ENCODE measurements around the gene MLC1.

GRCh38 chr22:50112151-50113118 is 27.2 kb upstream of the MLC1 start:
- TF ChIP-seq CTCF (IDR thresholded peaks at IDR 0.05 in 2 of 3, conservative IDR thresholded peaks at IDR 0.05 in 1 of 3; ENCODE audit: control insufficient read depth in 2 of 3, extremely low read depth in 1 of 3, insufficient read depth in 1 of 3, low read depth in 3 of 3, low read length in 3 of 3) (no peak), JUND (IDR thresholded peaks at IDR 0.05; ENCODE audit: low read depth, low read length) (no peak), NRF1 (conservative IDR thresholded peaks at IDR 0.05; ENCODE audit: low read depth, low read length) (no peak), POLR2A (IDR thresholded peaks at IDR 0.05; ENCODE audit: low read depth, low read length) (no peak), IKZF2 (IDR thresholded peaks at IDR 0.05) (no peak), IRF3 (IDR thresholded peaks at IDR 0.05) (no peak), GABPA (IDR thresholded peaks at IDR 0.05; ENCODE audit: low read depth) (no peak), MYC (IDR thresholded peaks at IDR 0.05; ENCODE audit: insufficient read depth, insufficient read length, insufficient replicate concordance, low read length, severe bottlenecking) (no peak), EED (IDR thresholded peaks at IDR 0.05; ENCODE audit: low read depth) (no peak), ZZZ3 (IDR thresholded peaks at IDR 0.05; ENCODE audit: control insufficient read depth, insufficient read length, low read depth) (no peak), BCL11A (IDR thresholded peaks at IDR 0.05; ENCODE audit: low read depth, low read length) (no peak)

Data from GM12878 (cell line).